PC-9 (cell line): ENCODE results near the gene DND1. TPM values are rescaled to one million over a fixed set of nuclear protein-coding genes. Genes with fewer than 3 reads are reported as not detected.
"Not testable (repeated sequence)": the region's sequence is repeated elsewhere in the genome, so short reads cannot be mapped to it uniquely, and the experiment has no call there.

Experiments used
- Bru-seq: library from RNA; stranded (reverse); fragments of 400-500 nt; gene quantifications from one replicate; lab custom pipeline; 2021; lab: Mats Ljungman, UMichigan
- BruChase-seq, 2 experiments: library from RNA; stranded (reverse); fragments of 400-500 nt; gene quantifications; one replicate each; lab custom pipeline; 2021; lab: Mats Ljungman, UMichigan
- BruUV-seq: library from RNA; stranded (reverse); fragments of 400-500 nt; replicated peaks from 2 replicates; lab custom pipeline; 2021; lab: Mats Ljungman, UMichigan
- CTCF ChIA-PET: fragments of 300-600 bp; sonication (Branson Sonifier 250); formaldehyde crosslinking; loops from one replicate; lab custom pipeline; 2022; ENCODE audit warnings: antibody characterized with exemption; lab: Charles Lee
- POLR2A ChIA-PET: fragments of 300-600 bp; sonication (Branson Sonifier 250); formaldehyde crosslinking; loops from one replicate; lab custom pipeline; 2022; ENCODE audit warnings: antibody characterized with exemption; ENCODE audit not compliant: unreplicated experiment; lab: Charles Lee
- DNase-seq, 2 experiments: peaks; one replicate each; pipeline versions ENCODE4 v3.0.0 to v3.0.0-alpha.2; 2015 to 2022; ENCODE audit warnings: mixed read lengths in 1 of 2
- H2AFZ ChIP-seq: fragments of 200-600 bp; sonication (generic); 2 replicates; pipeline ENCODE4 v1.8.1; 2017; ENCODE audit warnings: antibody characterized with exemption
- H3F3A ChIP-seq: fragments of 200-600 bp; sonication (generic); 2 replicates; pipeline ENCODE4 v1.8.1; 2017; ENCODE audit warnings: antibody characterized with exemption, mild to moderate bottlenecking, low read depth; ENCODE audit not compliant: insufficient read depth
- H3K27ac ChIP-seq: fragments of 200-600 bp; sonication (generic); 2 replicates; pipeline ENCODE4 v1.6.1; 2016; ENCODE audit warnings: mixed run types
- H3K27me3 ChIP-seq: fragments of 200-600 bp; sonication (generic); 2 replicates; pipeline ENCODE4 v1.6.1; 2016; ENCODE audit warnings: low read depth, mixed run types; ENCODE audit not compliant: insufficient read depth
- H3K36me3 ChIP-seq: fragments of 200-600 bp; sonication (generic); 2 replicates; pipeline ENCODE4 v1.6.1; 2016; ENCODE audit warnings: low read depth, mixed run types
- H3K4me1 ChIP-seq: fragments of 200-600 bp; sonication (generic); replicated peaks from 2 replicates; pipeline ENCODE4 v1.6.1; 2016; ENCODE audit warnings: mixed run types; ENCODE audit not compliant: insufficient read depth
- H3K4me2 ChIP-seq: fragments of 200-600 bp; sonication (generic); 2 replicates; pipeline ENCODE4 v1.6.1; 2017; ENCODE audit warnings: mixed run types
- H3K4me3 ChIP-seq: fragments of 200-600 bp; sonication (generic); 2 replicates; pipeline ENCODE4 v1.6.1; 2016; ENCODE audit warnings: mixed run types
- H3K79me2 ChIP-seq: fragments of 200-600 bp; sonication (generic); 2 replicates; pipeline ENCODE4 v1.6.1; 2017; ENCODE audit warnings: low read depth, mixed run types
- H3K9me2 ChIP-seq: fragments of 200-600 bp; sonication (generic); 2 replicates; pipeline ENCODE4 v1.8.1; 2017; ENCODE audit warnings: mild to moderate bottlenecking; ENCODE audit not compliant: insufficient read depth
- H3K9me3 ChIP-seq: fragments of 200-600 bp; sonication (generic); 2 replicates; pipeline ENCODE4 v1.8.1; 2016; ENCODE audit warnings: low read depth; ENCODE audit not compliant: insufficient read depth
- H4K20me1 ChIP-seq: fragments of 200-600 bp; sonication (generic); 2 replicates; pipeline ENCODE4 v1.8.1; 2017; ENCODE audit not compliant: insufficient read depth
- EZH2 ChIP-seq: fragments of 200-600 bp; sonication (generic); IDR thresholded peaks from 2 replicates; pipeline ENCODE4 v1.8.0; 2017; ENCODE audit warnings: antibody characterized with exemption, low read depth
- intact Hi-C: fragments of 100-400 bp; cut with micrococcal nuclease; formaldehyde crosslinking; loops from one replicate; pipeline ENCODE4 v1.10.0; 2022; ENCODE audit not compliant: unreplicated experiment
- long read RNA-seq: library from polyadenylated mRNA; stranded (forward); transcript quantifications from one replicate; pipeline ENCODE4 v2.0.0, GENCODE V29; 2022
- total RNA-seq: library from RNA; stranded (reverse); gene quantifications from 2 replicates; pipeline ENCODE4 v1.2.3, GENCODE V29; 2021
- TF ChIP-seq, protein P1 (sequence below): fragments of 200-600 bp; sonication (generic); conservative IDR thresholded peaks from 2 replicates; pipeline ENCODE4 v1.6.1; 2017; ENCODE audit warnings: mixed run types, antibody characterized with exemption, mild to moderate bottlenecking, moderate library complexity

Gene DND1
- total RNA-seq (1.2 and 2.0 TPM in 2 replicates), Bru-seq, nascent RNA (percentile 46 among the genes with signal in this experiment), BruChase-seq, experiment 1, labeled RNA remaining after a 2-hour chase (percentile 41 among the genes with signal in this experiment), BruChase-seq, experiment 2, labeled RNA remaining after a 6-hour chase (percentile 48 among the genes with signal in this experiment)
- long read RNA-seq, partial matches to known transcripts: 0 of 5 reads
- long read RNA-seq, other reads (novel, unspliced or antisense): 5 of 5 reads

DNA sequence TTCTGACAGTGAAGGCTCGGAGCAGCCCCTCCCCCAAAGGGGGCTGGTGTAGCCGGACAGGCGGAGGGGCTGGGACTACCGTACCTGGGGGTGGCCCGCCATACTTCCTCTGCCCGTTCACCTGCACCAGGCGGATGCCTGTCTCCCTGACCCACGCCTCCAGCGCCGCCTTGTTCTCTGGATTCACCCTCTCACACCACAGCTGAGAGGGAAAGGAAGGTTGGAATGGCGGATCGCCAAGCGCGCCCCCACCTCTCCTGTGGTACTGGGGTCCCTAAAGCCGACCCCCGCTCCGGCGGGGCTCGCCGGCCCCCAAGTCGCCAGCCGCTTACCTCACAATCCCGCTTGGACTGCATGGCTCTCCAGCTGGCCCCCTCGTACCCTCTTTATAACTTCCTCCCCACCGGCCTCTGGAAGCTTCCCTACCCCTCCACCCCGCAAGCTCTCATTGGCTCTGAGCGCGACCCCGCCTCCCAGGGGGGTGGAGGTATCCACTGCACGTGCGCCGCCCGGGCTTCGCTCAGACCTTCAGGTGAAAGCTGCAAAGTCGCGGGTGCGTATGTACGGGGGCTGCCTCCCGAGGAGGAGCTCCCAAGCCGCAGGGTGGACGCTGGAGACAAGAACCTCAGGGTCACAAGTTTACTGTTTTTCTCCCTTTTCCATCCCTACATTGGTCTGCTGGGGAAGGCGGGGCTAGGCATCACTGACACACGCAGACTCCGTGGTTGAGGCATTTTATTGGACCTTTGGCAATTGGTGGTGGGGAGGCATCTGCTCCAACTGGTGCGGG lies at the start of gene DND1:
TSS of gene DND1 (minus strand) at position 390 of the 790 bp plus-strand sequence. CDS start at position 356, 34 bp downstream.
- no peak for DNase-seq
- Histone ChIP-seq H3K4me1 (no peaks in the 10 kb centered on the region), H3K9me3 (no peaks in the 10 kb centered on the region), H3K4me2 (no peak within 1 kb of the TSS), H2AFZ (no peak within 1 kb of the TSS), H3K9me2 (no peaks in the 10 kb centered on the region), H4K20me1 (no peaks in the 10 kb centered on the region), H3K79me2 (no peaks in the 10 kb centered on the region), H3K27ac (no peak within 1 kb of the TSS), H3K4me3 (no peak within 1 kb of the TSS), H3K27me3 (no peaks in the 10 kb centered on the region), H3F3A (peaks cover 3% of the 10 kb centered on the region; the same call in 1 of the 2 replicates), H3K36me3 (peaks cover 16% of the 10 kb centered on the region; the same call in 1 of the 2 replicates)
- CTCF ChIA-PET: no interaction called here
- POLR2A ChIA-PET: no interaction called here
- intact Hi-C loops: no loop called here
- BruUV-seq: no TSS peak
- TF ChIP-seq, protein P1, sequence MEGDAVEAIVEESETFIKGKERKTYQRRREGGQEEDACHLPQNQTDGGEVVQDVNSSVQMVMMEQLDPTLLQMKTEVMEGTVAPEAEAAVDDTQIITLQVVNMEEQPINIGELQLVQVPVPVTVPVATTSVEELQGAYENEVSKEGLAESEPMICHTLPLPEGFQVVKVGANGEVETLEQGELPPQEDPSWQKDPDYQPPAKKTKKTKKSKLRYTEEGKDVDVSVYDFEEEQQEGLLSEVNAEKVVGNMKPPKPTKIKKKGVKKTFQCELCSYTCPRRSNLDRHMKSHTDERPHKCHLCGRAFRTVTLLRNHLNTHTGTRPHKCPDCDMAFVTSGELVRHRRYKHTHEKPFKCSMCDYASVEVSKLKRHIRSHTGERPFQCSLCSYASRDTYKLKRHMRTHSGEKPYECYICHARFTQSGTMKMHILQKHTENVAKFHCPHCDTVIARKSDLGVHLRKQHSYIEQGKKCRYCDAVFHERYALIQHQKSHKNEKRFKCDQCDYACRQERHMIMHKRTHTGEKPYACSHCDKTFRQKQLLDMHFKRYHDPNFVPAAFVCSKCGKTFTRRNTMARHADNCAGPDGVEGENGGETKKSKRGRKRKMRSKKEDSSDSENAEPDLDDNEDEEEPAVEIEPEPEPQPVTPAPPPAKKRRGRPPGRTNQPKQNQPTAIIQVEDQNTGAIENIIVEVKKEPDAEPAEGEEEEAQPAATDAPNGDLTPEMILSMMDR: no peak
- no peak for TF ChIP-seq EZH2

DNA sequence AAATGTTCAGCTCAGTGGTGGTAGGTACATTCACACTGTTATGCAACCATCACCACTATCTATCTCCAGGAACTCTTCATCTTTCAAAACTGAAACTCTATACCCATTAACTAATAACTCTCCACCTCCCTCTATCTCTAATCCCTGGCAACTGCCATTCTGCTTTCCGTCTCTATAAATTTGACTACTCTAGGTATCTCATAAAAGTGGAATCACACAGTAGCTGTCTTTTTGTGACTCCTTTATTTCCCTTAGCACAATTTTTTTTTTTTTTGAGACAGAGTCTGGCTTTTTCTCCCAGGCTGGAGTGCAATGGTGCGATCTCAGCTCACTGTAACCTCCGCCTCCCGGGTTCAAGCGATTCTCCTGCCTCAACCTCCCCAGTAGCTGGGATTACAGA lies 48.0 kb upstream of the DND1 start:
- H3F3A ChIP-seq: peaks cover 25% of the 10 kb centered on the region
- intact Hi-C loops: loop anchor here (5.0 kb wide), 1 partner anchor 544 kb away; the partner anchor contains the start of gene CYSTM1
- H3K4me2 ChIP-seq, H3K4me1 ChIP-seq, H2AFZ ChIP-seq, H3K27me3 ChIP-seq, H3K4me3 ChIP-seq, DNase-seq, H3K27ac ChIP-seq, H3K9me3 ChIP-seq, BruUV-seq, H4K20me1 ChIP-seq, H3K36me3 ChIP-seq, H3K9me2 ChIP-seq, H3K79me2 ChIP-seq: not testable (repeated sequence)
- POLR2A ChIA-PET: interaction anchor here (0.6 kb wide), 1 partner anchor 21 kb away, joined by 4 read pairs; the partner anchor contains the start of gene ZMAT2
- CTCF ChIA-PET: interaction anchor here (0.6 kb wide), 2 partner anchors 9 to 10 kb away, joined by 3 to 13 read pairs; no protein-coding TSS in a partner anchor

DNA sequence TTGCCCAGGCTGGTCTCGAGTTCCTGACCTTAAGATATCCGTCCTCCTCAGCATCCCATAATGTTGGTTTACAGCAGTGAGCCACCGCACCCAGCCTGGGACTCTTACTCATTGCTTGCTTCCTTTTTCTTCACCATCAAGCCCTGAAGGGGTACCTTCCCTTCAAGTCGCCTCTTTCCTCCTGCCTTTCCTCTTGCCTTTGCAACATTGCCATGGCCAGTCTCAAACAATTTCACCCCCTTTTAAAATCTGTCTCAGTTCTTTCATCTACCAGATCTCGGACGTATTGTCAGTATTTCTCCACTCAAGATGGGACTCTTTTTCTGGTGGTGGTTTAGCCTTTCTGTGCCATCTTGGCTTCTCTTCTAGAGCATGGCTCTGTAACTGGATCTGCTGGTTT lies 47.4 kb upstream of the DND1 start:
- not testable (repeated sequence) for BruUV-seq

More for the DNA sequence above, 47.4 kb upstream of the DND1 start:
- not testable (repeated sequence) for DNase-seq, H3K27me3 ChIP-seq, H3K36me3 ChIP-seq, H2AFZ ChIP-seq, H3K9me2 ChIP-seq, H3K27ac ChIP-seq, H3K9me3 ChIP-seq, H3K4me2 ChIP-seq, H3K4me3 ChIP-seq, H3K79me2 ChIP-seq, H4K20me1 ChIP-seq, H3K4me1 ChIP-seq
- intact Hi-C loops: loop anchor here (1.0 to 5.0 kb wide), 2 partner anchors 357 to 543 kb away; partner anchors contain the start of gene CYSTM1
- CTCF ChIA-PET: interaction anchor here (0.7 to 1.5 kb wide), 2 partner anchors 10 to 163 kb away, joined by 3 to 6 read pairs; partner anchors contain the start of gene SRA1
- peaks cover 22% of the 10 kb centered on the region for H3F3A ChIP-seq
- POLR2A ChIA-PET: interaction anchor here (0.6 kb wide), 1 partner anchor 589 kb away, joined by 4 read pairs; no protein-coding TSS in a partner anchor
